ENCODE results near the gene NAV2. TPM values are rescaled to one million over a fixed set of nuclear protein-coding genes. Genes with fewer than 3 reads are reported as not detected.

The NAV2 gene
- total and polyA plus RNA-seq, 11 donors, result 7.6 to 46.5 (median 20.2) TPM

DNA sequence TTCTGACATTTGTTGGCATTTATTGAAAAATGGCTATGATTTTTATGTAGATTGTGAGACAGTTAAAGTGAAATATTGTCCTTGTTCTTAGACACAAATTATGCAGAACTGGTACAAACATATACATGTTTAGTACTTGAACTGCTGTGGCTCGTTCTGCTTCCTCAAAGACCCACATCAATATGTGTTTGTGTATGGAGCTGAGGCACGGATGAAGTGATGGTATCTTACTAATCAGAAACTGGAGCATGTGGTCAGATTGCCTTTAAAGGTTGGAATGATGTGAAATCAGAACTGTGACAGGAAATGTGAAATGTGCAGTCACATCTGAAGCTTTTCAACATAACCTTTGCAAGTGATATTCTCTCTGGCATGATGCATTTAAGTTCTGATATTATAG, 130.4 kb downstream of the NAV2 start:
- no peak for TF ChIP-seq CTCF (IDR thresholded peaks at IDR 0.05)
- no peak for TF ChIP-seq POLR2A (IDR thresholded peaks at IDR 0.05)
- Histone ChIP-seq H3K27ac (no peak overlapping the region), H3K36me3 (no peaks in the 10 kb centered on the region), H3K4me3 (no peak overlapping the region), H3K9me3 (no peaks in the 10 kb centered on the region), H3K4me1 (peaks cover 0 to 52% (median 12%) of the 10 kb centered on the region in 12 donors), H3K27me3 (no peaks in the 10 kb centered on the region)
- DNase-seq, result no peak
- ATAC-seq, result no peak
- intact Hi-C loops (cut with DNase I), result no loop called here
- 68 to 77% (median 72%) methylated on average over 2 of the region's 2 CpGs for WGBS, 4 donors

DNA sequence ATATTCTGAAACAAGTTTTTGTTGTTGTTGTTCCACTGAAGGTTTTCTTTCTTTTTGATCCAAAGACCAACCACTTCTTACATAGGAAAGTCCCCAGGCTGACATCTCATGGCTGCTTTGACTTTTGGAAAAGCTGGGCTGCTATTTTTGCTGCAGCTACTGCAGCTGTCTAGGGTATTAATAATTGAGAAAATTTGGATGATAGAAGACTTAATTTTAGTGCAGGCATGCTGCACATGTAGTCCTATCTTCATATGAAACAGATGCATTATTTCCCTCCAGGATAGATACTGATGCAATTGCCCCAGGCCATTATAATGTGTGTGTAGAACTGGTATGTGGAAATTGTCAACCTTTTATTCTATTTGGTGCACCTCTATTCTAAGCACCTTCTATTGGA, 131.4 kb downstream of the NAV2 start:
- Histone ChIP-seq H3K36me3 (no peaks in the 10 kb centered on the region), H3K4me1 (peaks cover 0 to 56% (median 15%) of the 10 kb centered on the region in 12 donors), H3K9me3 (no peaks in the 10 kb centered on the region), H3K4me3 (no peak overlapping the region), H3K27ac (no peak overlapping the region), H3K27me3 (no peaks in the 10 kb centered on the region)
- TF ChIP-seq POLR2A (IDR thresholded peaks at IDR 0.05) (no peak), CTCF (IDR thresholded peaks at IDR 0.05) (no peak)
- no peak for ATAC-seq
- no peak for DNase-seq
- intact Hi-C loops (cut with DNase I), result no loop called here

DNA sequence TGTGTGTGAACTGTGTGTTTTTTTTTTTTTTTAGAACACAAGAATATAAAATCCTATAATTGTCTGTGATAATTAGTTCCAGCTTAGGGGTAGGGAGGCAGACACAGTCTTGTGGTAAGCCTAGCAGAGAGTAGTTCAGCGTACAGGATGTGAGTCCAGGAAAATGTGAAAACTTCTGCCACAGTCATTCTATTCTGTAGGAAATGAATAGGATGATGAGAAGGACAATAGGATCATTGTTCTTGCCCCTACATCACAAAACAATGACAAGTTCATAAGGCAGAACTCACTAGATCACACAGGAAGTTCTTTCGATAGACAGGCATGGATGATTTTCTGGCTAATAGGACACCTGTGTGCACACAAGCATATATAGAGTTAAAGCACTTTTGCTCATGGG, 132.2 kb downstream of the NAV2 start:
- Histone ChIP-seq H3K9me3 (no peaks in the 10 kb centered on the region), H3K27ac (no peak overlapping the region), H3K27me3 (no peaks in the 10 kb centered on the region), H3K4me1 (peaks cover 0 to 62% (median 18%) of the 10 kb centered on the region in 12 donors), H3K36me3 (no peaks in the 10 kb centered on the region), H3K4me3 (no peak overlapping the region)
- WGBS, 4 donors, result 86 to 97% (median 90%) methylated on average over 2 of the region's 2 CpGs
- TF ChIP-seq POLR2A (IDR thresholded peaks at IDR 0.05), result no peak
- no peak for TF ChIP-seq CTCF (IDR thresholded peaks at IDR 0.05)
- ATAC-seq (no peak), DNase-seq (no peak)
- intact Hi-C loops (cut with DNase I), result no loop called here

GRCh38 chr11:19845626-19846025, 133.0 kb downstream of the NAV2 start:
- ATAC-seq, result peak in 1 of 4 donors; percentile 25
- intact Hi-C loops (cut with DNase I), result no loop called here
- Histone ChIP-seq H3K4me3 (no peak overlapping the region), H3K27me3 (no peaks in the 10 kb centered on the region), H3K27ac (peak overlapping the region in 2 of 12 donors; percentile 51 to 69), H3K9me3 (no peaks in the 10 kb centered on the region), H3K4me1 (peaks cover 0 to 64% (median 20%) of the 10 kb centered on the region in 12 donors), H3K36me3 (no peaks in the 10 kb centered on the region)
- no peak for DNase-seq
- TF ChIP-seq CTCF (IDR thresholded peaks at IDR 0.05) (no peak), POLR2A (IDR thresholded peaks at IDR 0.05) (no peak)
